Nephron (organoid): Measurements from ENCODE around the gene MAPRE3.

Experiments used
- H3K27ac Mint-ChIP-seq, 3 experiments: 2 replicates each; pipeline ENCODE4 v1.8.0; 2020; ENCODE audit warnings: mixed read lengths in 3 of 3, mild to moderate bottlenecking in 2 of 3, moderate library complexity in 1 of 3
- H3K27me3 Mint-ChIP-seq: 2 replicates; pipeline ENCODE4 v1.8.0; 2021; ENCODE audit warnings: low read depth, mild to moderate bottlenecking, moderate library complexity, mixed read lengths
- H3K36me3 Mint-ChIP-seq: 2 replicates; pipeline ENCODE4 v1.8.0; 2020; ENCODE audit warnings: low read depth, mixed read lengths
- H3K4me1 Mint-ChIP-seq: 2 replicates; pipeline ENCODE4 v1.8.0; 2020; ENCODE audit warnings: mixed read lengths
- H3K4me3 Mint-ChIP-seq, 3 experiments: 2 replicates each; pipeline ENCODE4 v1.8.0; 2020; ENCODE audit warnings: mild to moderate bottlenecking in 3 of 3, mixed read lengths in 3 of 3, moderate library complexity in 2 of 3
- H3K9me3 Mint-ChIP-seq: 2 replicates; pipeline ENCODE4 v1.8.0; 2020; ENCODE audit warnings: mixed read lengths
- TF ChIP-seq, protein P1 (sequence below), 3 experiments: fragments of 200-600 bp; sonication (generic); IDR thresholded peaks; one replicate each; pipeline ENCODE4 v1.5.0; 2021; ENCODE audit warnings: antibody characterized with exemption in 3 of 3; ENCODE audit not compliant: unreplicated experiment in 3 of 3

The MAPRE3 gene

DNA sequence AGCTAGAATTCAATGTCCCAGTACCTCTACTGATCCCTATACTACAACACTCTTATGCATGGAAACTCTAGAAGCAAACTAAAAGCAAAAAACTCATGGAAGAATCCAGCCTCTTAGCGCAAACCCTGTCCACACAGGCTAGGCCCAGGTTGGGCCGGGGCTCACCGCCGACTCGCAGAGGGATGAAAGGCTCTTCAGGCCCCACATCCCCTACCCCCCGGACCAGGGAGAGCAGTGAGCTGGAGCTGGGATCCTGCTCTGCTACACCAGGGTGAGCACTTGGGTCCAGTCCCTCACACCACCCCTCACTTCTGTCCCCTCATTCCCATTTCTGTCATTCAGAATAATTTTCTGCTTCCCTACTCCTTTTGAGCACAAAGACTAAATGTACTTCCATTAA is 99.0 kb downstream of the MAPRE3 start:
- peaks cover 45% of the 10 kb centered on the region for H3K36me3 Mint-ChIP-seq

DNA sequence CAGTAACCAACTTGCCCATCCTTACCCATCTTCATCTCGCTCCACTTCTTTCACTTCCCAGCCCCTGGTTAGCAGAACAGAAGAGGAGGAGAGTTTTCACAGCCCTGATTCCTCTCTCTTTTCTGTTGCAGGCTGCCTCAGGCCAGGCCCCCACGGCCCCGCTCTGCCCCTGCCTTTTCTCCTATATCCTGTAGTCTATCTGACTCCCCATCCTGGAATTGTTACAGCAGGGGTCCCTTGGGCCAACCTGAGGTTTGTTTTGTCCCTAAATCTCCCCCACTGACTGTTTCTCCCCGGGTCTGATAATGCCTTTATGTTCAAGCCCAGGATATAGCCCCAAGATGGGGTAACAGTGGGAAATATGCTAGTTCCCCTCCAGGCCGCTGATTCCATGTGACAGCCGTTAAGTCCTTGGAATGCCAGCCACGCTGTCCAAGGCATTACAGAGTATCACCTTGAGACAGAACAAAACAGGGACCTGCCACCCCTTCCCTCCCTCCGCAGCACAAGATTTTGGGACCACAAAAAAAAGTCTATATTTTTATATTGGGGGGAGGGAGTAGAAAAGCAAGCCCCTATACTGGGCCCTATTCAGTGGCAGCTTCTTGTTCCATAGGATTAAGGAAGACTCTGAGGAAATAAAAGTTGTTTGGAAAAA is 99.7 kb downstream of the MAPRE3 start:
- H3K27me3 Mint-ChIP-seq: no peaks in the 10 kb centered on the region
- no peaks in the 10 kb centered on the region for H3K9me3 Mint-ChIP-seq
- peak overlapping the region; percentile 96 to 97 (median 96) for H3K27ac Mint-ChIP-seq
- peak overlapping the region; percentile 97 to 100 (median 99) for H3K4me3 Mint-ChIP-seq
- peaks cover 62% of the 10 kb centered on the region for H3K4me1 Mint-ChIP-seq
- TF ChIP-seq, protein P1, sequence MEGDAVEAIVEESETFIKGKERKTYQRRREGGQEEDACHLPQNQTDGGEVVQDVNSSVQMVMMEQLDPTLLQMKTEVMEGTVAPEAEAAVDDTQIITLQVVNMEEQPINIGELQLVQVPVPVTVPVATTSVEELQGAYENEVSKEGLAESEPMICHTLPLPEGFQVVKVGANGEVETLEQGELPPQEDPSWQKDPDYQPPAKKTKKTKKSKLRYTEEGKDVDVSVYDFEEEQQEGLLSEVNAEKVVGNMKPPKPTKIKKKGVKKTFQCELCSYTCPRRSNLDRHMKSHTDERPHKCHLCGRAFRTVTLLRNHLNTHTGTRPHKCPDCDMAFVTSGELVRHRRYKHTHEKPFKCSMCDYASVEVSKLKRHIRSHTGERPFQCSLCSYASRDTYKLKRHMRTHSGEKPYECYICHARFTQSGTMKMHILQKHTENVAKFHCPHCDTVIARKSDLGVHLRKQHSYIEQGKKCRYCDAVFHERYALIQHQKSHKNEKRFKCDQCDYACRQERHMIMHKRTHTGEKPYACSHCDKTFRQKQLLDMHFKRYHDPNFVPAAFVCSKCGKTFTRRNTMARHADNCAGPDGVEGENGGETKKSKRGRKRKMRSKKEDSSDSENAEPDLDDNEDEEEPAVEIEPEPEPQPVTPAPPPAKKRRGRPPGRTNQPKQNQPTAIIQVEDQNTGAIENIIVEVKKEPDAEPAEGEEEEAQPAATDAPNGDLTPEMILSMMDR (IDR thresholded peaks at IDR 0.05; ENCODE audit: unreplicated experiment in 3 of 3): no peak
- peaks cover 44% of the 10 kb centered on the region for H3K36me3 Mint-ChIP-seq

More for the DNA sequence above, 99.0 kb downstream of the MAPRE3 start:
- TF ChIP-seq, protein P1 (IDR thresholded peaks at IDR 0.05; ENCODE audit: unreplicated experiment in 3 of 3): no peak
- peaks cover 56% of the 10 kb centered on the region for H3K4me1 Mint-ChIP-seq
- no peaks in the 10 kb centered on the region for H3K9me3 Mint-ChIP-seq
- peak overlapping the region in 2 of 3 experiments; percentile 14 to 59 for H3K27ac Mint-ChIP-seq
- no peaks in the 10 kb centered on the region for H3K27me3 Mint-ChIP-seq
- H3K4me3 Mint-ChIP-seq: peak overlapping the region; percentile 97 to 100 (median 99)

DNA sequence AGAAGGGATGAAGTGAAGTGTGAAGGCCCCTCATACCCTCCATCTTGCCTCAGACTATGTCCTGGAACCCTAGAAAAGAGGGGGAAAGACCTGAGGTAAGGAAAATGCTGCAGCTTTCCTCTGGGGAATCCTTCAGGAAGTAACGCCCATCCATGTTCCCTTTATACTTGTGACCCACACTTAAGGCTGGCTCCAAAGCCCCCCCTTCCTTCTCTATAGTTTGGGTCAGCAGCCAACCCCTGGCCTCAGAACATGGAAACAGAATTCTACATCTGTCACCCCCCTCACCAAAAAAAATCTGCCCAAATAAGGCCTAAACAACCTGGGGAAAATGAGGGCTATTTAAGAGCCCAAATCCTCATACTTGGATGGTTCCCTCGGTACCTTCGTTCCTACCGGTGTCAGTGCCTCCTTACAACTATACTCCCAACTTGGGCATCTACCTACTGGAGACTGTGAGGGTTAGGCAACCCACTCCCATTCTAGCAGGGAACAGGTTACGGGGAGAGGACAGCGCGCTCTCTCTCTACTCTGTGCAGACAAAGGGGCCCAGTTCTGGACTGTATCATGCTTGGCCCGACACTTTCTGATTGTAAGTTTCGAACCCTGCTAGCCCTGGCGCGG is 100.3 kb downstream of the MAPRE3 start:
- peak overlapping the region; percentile 97 to 100 (median 99) for H3K4me3 Mint-ChIP-seq
- no peaks in the 10 kb centered on the region for H3K9me3 Mint-ChIP-seq
- TF ChIP-seq, protein P1 (IDR thresholded peaks at IDR 0.05; ENCODE audit: unreplicated experiment in 3 of 3): no peak
- H3K27ac Mint-ChIP-seq: peak overlapping the region; percentile 96 to 97 (median 96)
- peaks cover 39% of the 10 kb centered on the region for H3K36me3 Mint-ChIP-seq
- H3K4me1 Mint-ChIP-seq: peaks cover 64% of the 10 kb centered on the region
- H3K27me3 Mint-ChIP-seq: no peaks in the 10 kb centered on the region

DNA sequence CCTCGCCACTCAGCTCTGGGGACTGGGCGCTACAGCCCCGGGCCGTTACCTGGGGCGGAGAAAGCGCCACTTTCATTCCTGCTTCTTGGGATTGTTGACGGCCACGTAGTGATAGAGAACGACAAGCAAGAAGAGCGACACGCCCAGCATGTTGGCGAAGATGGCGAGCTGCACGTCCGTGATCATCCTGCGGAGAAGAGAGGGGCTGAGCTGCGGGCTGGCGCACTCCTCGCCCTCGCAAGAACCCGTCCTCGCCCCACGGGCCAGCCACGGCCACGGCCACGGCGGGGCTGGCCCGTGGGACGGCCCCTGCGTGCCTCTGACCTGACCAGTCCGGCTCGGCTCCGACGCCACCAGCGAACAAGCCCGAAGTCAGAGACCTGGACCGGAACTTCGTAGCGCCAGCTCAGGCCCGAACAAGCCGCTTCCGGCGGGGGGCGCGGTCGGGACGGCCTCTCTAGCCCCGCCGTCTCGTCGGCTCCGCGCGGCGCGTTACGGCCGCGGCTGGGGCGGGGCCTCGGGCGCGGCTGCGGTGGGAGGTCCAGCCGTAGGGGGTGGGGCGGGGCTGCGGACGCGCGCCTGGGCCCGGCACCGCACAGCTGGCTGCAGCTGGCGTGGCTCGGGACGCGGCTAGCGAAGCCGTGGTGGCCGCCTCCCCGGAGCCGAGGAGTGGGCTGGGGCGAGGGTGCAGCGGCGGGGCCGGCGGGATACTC is 101.0 kb downstream of the MAPRE3 start, which contains the start of gene OST4:
OST4 (minus strand) TSS at position 378 of the 713 bp plus-strand sequence.
- Mint-ChIP-seq H3K9me3 (no peaks in the 10 kb centered on the region), H3K27me3 (no peaks in the 10 kb centered on the region), H3K4me3 (peak within 1 kb of the TSS; percentile 97 to 100 (median 99)), H3K4me1 (peaks cover 65% of the 10 kb centered on the region), H3K36me3 (peaks cover 34% of the 10 kb centered on the region), H3K27ac (peak within 1 kb of the TSS; percentile 97 to 99 (median 98))
- TF ChIP-seq, protein P1 (IDR thresholded peaks at IDR 0.05; ENCODE audit: unreplicated experiment in 3 of 3): no peak

DNA sequence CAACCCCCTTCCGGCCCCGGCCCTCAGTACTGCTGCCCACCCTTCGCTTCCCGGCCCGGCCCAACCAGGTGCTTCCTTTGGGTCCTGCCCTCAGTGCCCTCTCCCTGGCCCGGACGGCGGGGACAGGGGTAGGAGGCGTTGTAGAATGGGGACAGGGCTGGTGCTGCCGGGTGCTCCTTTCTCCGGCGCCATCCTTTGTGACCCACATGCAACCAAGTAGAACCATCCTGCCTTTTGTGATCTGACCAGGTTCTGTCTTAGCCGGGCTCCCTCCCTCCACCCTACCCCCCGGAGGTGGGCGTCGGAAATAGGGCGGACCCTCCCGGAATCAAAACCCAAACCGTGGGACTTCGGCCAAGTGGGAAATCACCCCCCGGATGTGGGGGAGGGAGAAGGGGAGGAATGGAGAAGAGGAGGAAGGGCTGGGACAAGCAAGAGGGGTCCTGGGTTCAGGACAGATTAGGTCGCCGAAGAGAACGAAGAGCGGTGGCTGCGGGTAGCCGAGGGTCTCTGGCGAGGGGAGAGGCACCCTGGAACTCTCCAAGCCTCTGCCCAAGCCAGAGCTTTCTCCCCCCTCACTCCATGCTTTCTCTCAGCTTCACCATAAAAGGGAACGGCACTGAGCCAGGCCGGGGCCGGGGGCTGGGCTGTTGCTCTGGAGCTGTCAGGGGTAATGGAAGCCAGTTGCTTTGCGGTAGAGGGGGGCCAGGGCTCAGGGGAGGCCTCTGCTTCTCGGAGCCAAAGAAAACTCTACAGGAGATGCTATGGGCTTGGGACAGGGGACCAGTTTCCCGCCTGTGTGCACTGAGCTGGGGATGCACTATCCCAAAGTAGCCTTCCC is 101.8 kb downstream of the MAPRE3 start:
- TF ChIP-seq, protein P1 (IDR thresholded peaks at IDR 0.05; ENCODE audit: unreplicated experiment in 3 of 3): no peak
- H3K27me3 Mint-ChIP-seq: no peaks in the 10 kb centered on the region
- H3K27ac Mint-ChIP-seq: peak overlapping the region; percentile 97 to 99 (median 98)
- no peaks in the 10 kb centered on the region for H3K9me3 Mint-ChIP-seq
- H3K4me1 Mint-ChIP-seq: peaks cover 73% of the 10 kb centered on the region
- H3K36me3 Mint-ChIP-seq: peaks cover 33% of the 10 kb centered on the region
- H3K4me3 Mint-ChIP-seq: peak overlapping the region; percentile 87 to 91 (median 90)
